A673 (cell line): Measurements from ENCODE around the gene KRT73. TPM values are rescaled to one million over a fixed set of nuclear protein-coding genes. Genes with fewer than 3 reads are reported as not detected.

Experiments used
- BruUV-seq: library from RNA; stranded (reverse); fragments of 400-500 nt; replicated peaks from 2 replicates; lab custom pipeline; 2021; lab: Mats Ljungman, UMichigan
- CTCF ChIA-PET: fragments of 300-600 bp; sonication (Branson Sonifier 250); formaldehyde crosslinking; loops from one replicate; lab custom pipeline; 2022; ENCODE audit warnings: antibody characterized with exemption; lab: Charles Lee
- POLR2A ChIA-PET: fragments of 300-600 bp; sonication (Branson Sonifier 250); formaldehyde crosslinking; loops from one replicate; lab custom pipeline; 2022; ENCODE audit warnings: antibody characterized with exemption; ENCODE audit not compliant: low non-redundant PET; lab: Charles Lee
- DNase-seq: peaks from one replicate; pipeline ENCODE4 v3.0.0-alpha.2; 2015; ENCODE audit warnings: low spot score
- H3K27ac ChIP-seq: fragments of 200-600 bp; sonication (generic); 2 replicates; pipeline ENCODE4 v1.5.1; 2016; ENCODE audit warnings: mixed run types, low read depth, mild to moderate bottlenecking, mixed read lengths, antibody characterized with exemption, low read length; ENCODE audit not compliant: poor library complexity, severe bottlenecking
- H3K27me3 ChIP-seq: fragments of 200-600 bp; sonication (generic); replicated peaks from 2 replicates; pipeline ENCODE4 v1.6.1; 2017; ENCODE audit warnings: mixed run types, low read depth, mild to moderate bottlenecking, mixed read lengths, antibody characterized with exemption, low read length; ENCODE audit not compliant: insufficient read depth, poor library complexity
- H3K36me3 ChIP-seq: fragments of 200-600 bp; sonication (generic); 2 replicates; pipeline ENCODE4 v1.6.1; 2016; ENCODE audit warnings: mixed run types, mild to moderate bottlenecking, mixed read lengths, antibody characterized with exemption, low read length; ENCODE audit not compliant: insufficient read depth, poor library complexity, severe bottlenecking
- H3K4me1 ChIP-seq: fragments of 200-600 bp; sonication (generic); 2 replicates; pipeline ENCODE4 v1.6.1; 2017; ENCODE audit warnings: mixed run types, mild to moderate bottlenecking, mixed read lengths, antibody characterized with exemption, low read length; ENCODE audit not compliant: insufficient read depth, poor library complexity, severe bottlenecking
- H3K4me3 ChIP-seq: fragments of 200-600 bp; sonication (generic); 2 replicates; pipeline ENCODE4 v1.5.1; 2016; ENCODE audit warnings: low read depth, mixed run types, mild to moderate bottlenecking, mixed read lengths, low read length; ENCODE audit not compliant: poor library complexity, severe bottlenecking
- H3K9me3 ChIP-seq: fragments of 200-600 bp; sonication (generic); 2 replicates; pipeline ENCODE4 v1.6.1; 2016; ENCODE audit warnings: mixed run types, low read depth, mild to moderate bottlenecking, mixed read lengths, antibody characterized with exemption, low read length; ENCODE audit not compliant: poor library complexity, severe bottlenecking
- CTCF ChIP-seq: fragments of 300-800, 200-600 bp; sonication (generic); conservative IDR thresholded peaks from 2 replicates; pipeline ENCODE4 v1.5.1; 2017; ENCODE audit warnings: low read depth, mild to moderate bottlenecking, antibody characterized with exemption, low read length, moderate library complexity, mixed read lengths
- EZH2 ChIP-seq: fragments of 200-600 bp; sonication (generic); IDR thresholded peaks from 2 replicates; pipeline ENCODE4 v1.6.1; 2017; ENCODE audit warnings: borderline replicate concordance, low read depth, mild to moderate bottlenecking, mixed read lengths, antibody characterized with exemption, low read length; ENCODE audit not compliant: poor library complexity, severe bottlenecking
- intact Hi-C: fragments of 100-400 bp; cut with micrococcal nuclease; formaldehyde crosslinking; loops from one replicate; pipeline ENCODE4 v1.10.0; 2022; ENCODE audit not compliant: unreplicated experiment
- total RNA-seq: library from RNA; stranded (reverse); gene quantifications from 2 replicates; pipeline ENCODE4 v1.2.3, GENCODE V29; 2021

Gene KRT73
- total RNA-seq, 1 experiment from 2014 or later: not detected

- no peaks in the 10 kb centered on the region for H3K4me1 ChIP-seq
- no peaks in the 10 kb centered on the region for H3K36me3 ChIP-seq
- POLR2A ChIA-PET: no interaction called here
- no TSS peak for BruUV-seq
- intact Hi-C loops: no loop called here
- no peaks in the 10 kb centered on the region for H3K27me3 ChIP-seq
- no peaks in the 10 kb centered on the region for H3K9me3 ChIP-seq
- no peak overlapping the region for H3K27ac ChIP-seq
- DNase-seq: no peak
- H3K4me3 ChIP-seq: no peak overlapping the region
- TF ChIP-seq EZH2 (no peak), CTCF (no peak)
- CTCF ChIA-PET: no interaction called here
Observed at GRCh38 chr12:52657250-52657902, 39.0 kb upstream of the KRT73 start.

- Histone ChIP-seq H3K9me3 (no peaks in the 10 kb centered on the region), H3K4me3 (no peak overlapping the region), H3K4me1 (no peaks in the 10 kb centered on the region), H3K27ac (no peak overlapping the region), H3K36me3 (no peaks in the 10 kb centered on the region), H3K27me3 (no peaks in the 10 kb centered on the region)
- TF ChIP-seq CTCF: no peak
- no peak for TF ChIP-seq EZH2
- intact Hi-C loops: no loop called here
- ChIA-PET CTCF (no interaction called here), POLR2A (no interaction called here)
- no TSS peak for BruUV-seq
- DNase-seq: no peak
Observed at GRCh38 chr12:52656616-52657015, 38.3 kb upstream of the KRT73 start.

GRCh38 chr12:52655720-52656124, 37.4 kb upstream of the KRT73 start:
- POLR2A ChIA-PET: no interaction called here
- TF ChIP-seq CTCF (no peak), EZH2 (no peak)
- CTCF ChIA-PET: no interaction called here

More at GRCh38 chr12:52655720-52656124, 37.4 kb upstream of the KRT73 start:
- Histone ChIP-seq H3K9me3 (no peaks in the 10 kb centered on the region), H3K36me3 (no peaks in the 10 kb centered on the region), H3K27me3 (no peaks in the 10 kb centered on the region), H3K4me3 (no peak overlapping the region), H3K27ac (no peak overlapping the region), H3K4me1 (no peaks in the 10 kb centered on the region)
- no TSS peak for BruUV-seq
- intact Hi-C loops: no loop called here
- DNase-seq: no peak
